DMS79 (cell line): ENCODE measurements around the gene TIAM2.
"Not testable (repeated sequence)": the region's sequence is repeated elsewhere in the genome, so short reads cannot be mapped to it uniquely, and the experiment has no call there.

ENCODE experiments used
- DNase-seq: peaks from one replicate; lab custom pipeline; 2025; lab: John Stamatoyannopoulos, UW

TIAM2 gene

GRCh38 chr6:154991207-154991606 is 3.9 kb upstream of the TIAM2 start:
- no peak for DNase-seq

GRCh38 chr6:154993026-154993425 is 2.1 kb upstream of the TIAM2 start:
- DNase-seq = no peak

- DNase-seq = no peak
Measured at GRCh38 chr6:154993710-154994109, 1.4 kb upstream of the TIAM2 start.

GRCh38 chr6:154994836-154995253 is 270 bp upstream of the TIAM2 start:
- DNase-seq = no peak

GRCh38 chr6:154996016-154996590 is 988 bp downstream of the TIAM2 start:
- DNase-seq = no peak

GRCh38 chr6:154996841-154997311 is 1.8 kb downstream of the TIAM2 start:
- no peak for DNase-seq

- no peak for DNase-seq
Measured at GRCh38 chr6:154998855-154999254, 3.7 kb downstream of the TIAM2 start.

GRCh38 chr6:155001482-155001881 is 6.4 kb downstream of the TIAM2 start:
- DNase-seq = no peak

- DNase-seq = no peak
Measured at GRCh38 chr6:155001934-155002333, 6.8 kb downstream of the TIAM2 start.

- no peak for DNase-seq
Measured at GRCh38 chr6:155003476-155003875, 8.4 kb downstream of the TIAM2 start.

- DNase-seq = no peak
Measured at GRCh38 chr6:155004017-155004416, 8.9 kb downstream of the TIAM2 start.

- DNase-seq = no peak
Measured at GRCh38 chr6:155004576-155005372, 9.7 kb downstream of the TIAM2 start.

- no peak for DNase-seq
Measured at GRCh38 chr6:155008625-155009024, 13.5 kb downstream of the TIAM2 start.

- no peak for DNase-seq
Measured at GRCh38 chr6:155010940-155011339, 15.8 kb downstream of the TIAM2 start.

GRCh38 chr6:155011809-155012291 is 16.7 kb downstream of the TIAM2 start:
- no peak for DNase-seq

- DNase-seq = no peak
Measured at GRCh38 chr6:155013457-155013876, 18.4 kb downstream of the TIAM2 start.

GRCh38 chr6:155014137-155014536 is 19.0 kb downstream of the TIAM2 start:
- no peak for DNase-seq

GRCh38 chr6:155014670-155015300 is 19.7 kb downstream of the TIAM2 start:
- no peak for DNase-seq

- DNase-seq = not testable (repeated sequence)
Measured at GRCh38 chr6:155018415-155018814, 23.3 kb downstream of the TIAM2 start.

- DNase-seq = no peak
Measured at GRCh38 chr6:155021680-155022079, 26.6 kb downstream of the TIAM2 start.

- no peak for DNase-seq
Measured at GRCh38 chr6:155022721-155023120, 27.6 kb downstream of the TIAM2 start.

GRCh38 chr6:155023717-155024116 is 28.6 kb downstream of the TIAM2 start:
- no peak for DNase-seq
